ENCODE results near the gene OR51E1.
A peak's percentile ranks its signal among the peaks of the same experiment; 100 is the strongest.

The OR51E1 gene

GRCh38 chr11:4607096-4607495 lies 36.7 kb upstream of the OR51E1 start:
- Histone ChIP-seq H3K79me2 (ENCODE audit: insufficient read depth, low read length) (peaks cover 7% of the 10 kb centered on the region), H3K4me2 (ENCODE audit: low read depth, low read length, poor library complexity, severe bottlenecking) (peak overlapping the region; percentile 99), H3K4me1 (ENCODE audit: insufficient read depth, low read length, poor library complexity, severe bottlenecking) (peaks cover 29% of the 10 kb centered on the region), H3K9me2 (replicated peaks; ENCODE audit: low read depth, low read length) (no peaks in the 10 kb centered on the region), H3K27me3 (ENCODE audit: insufficient read depth, low read length, poor library complexity, severe bottlenecking) (peaks cover 2% of the 10 kb centered on the region), H3K9ac (ENCODE audit: low read depth, low read length, poor library complexity, severe bottlenecking) (peak overlapping the region; percentile 91), H3K9me3 (ENCODE audit: insufficient read depth, low read depth, low read length) (no peaks in the 10 kb centered on the region), H2AFZ (ENCODE audit: low read length) (peak overlapping the region; percentile 98; the same call in 1 of the 2 replicates), H3K36me3 (ENCODE audit: insufficient read depth, low read length) (no peaks in the 10 kb centered on the region; the same call in 1 of the 2 replicates), H3K4me3 (ENCODE audit: low read length, poor library complexity, severe bottlenecking) (peak overlapping the region; percentile 93), H3F3A (ENCODE audit: low read depth) (no peaks in the 10 kb centered on the region), H4K20me1 (ENCODE audit: insufficient read depth, low read length, poor library complexity, severe bottlenecking) (no peaks in the 10 kb centered on the region)
- no peak for TF ChIP-seq CTCF (conservative IDR thresholded peaks at IDR 0.05; ENCODE audit: low read length)
- no peak for TF ChIP-seq EZH2phosphoT487 (IDR thresholded peaks at IDR 0.05; ENCODE audit: borderline replicate concordance)

- Histone ChIP-seq H4K20me1 (ENCODE audit: insufficient read depth, low read length, poor library complexity, severe bottlenecking) (no peaks in the 10 kb centered on the region), H3K4me2 (ENCODE audit: low read depth, low read length, poor library complexity, severe bottlenecking) (peak within 1 kb of the TSS; percentile 99), H2AFZ (ENCODE audit: low read length) (peak within 1 kb of the TSS; percentile 100), H3K9me3 (ENCODE audit: insufficient read depth, low read depth, low read length) (no peaks in the 10 kb centered on the region), H3K4me1 (ENCODE audit: insufficient read depth, low read length, poor library complexity, severe bottlenecking) (peaks cover 29% of the 10 kb centered on the region), H3K27me3 (ENCODE audit: insufficient read depth, low read length, poor library complexity, severe bottlenecking) (peaks cover 9% of the 10 kb centered on the region), H3K4me3 (ENCODE audit: low read length, poor library complexity, severe bottlenecking) (peak within 1 kb of the TSS; percentile 93), H3K79me2 (ENCODE audit: insufficient read depth, low read length) (peaks cover 7% of the 10 kb centered on the region), H3K9ac (ENCODE audit: low read depth, low read length, poor library complexity, severe bottlenecking) (peak within 1 kb of the TSS; percentile 91), H3K9me2 (replicated peaks; ENCODE audit: low read depth, low read length) (no peaks in the 10 kb centered on the region), H3F3A (ENCODE audit: low read depth) (no peaks in the 10 kb centered on the region), H3K36me3 (ENCODE audit: insufficient read depth, low read length) (no peaks in the 10 kb centered on the region)
- TF ChIP-seq EZH2phosphoT487 (IDR thresholded peaks at IDR 0.05; ENCODE audit: borderline replicate concordance) (no peak), CTCF (conservative IDR thresholded peaks at IDR 0.05; ENCODE audit: low read length) (no peak)
Measured at GRCh38 chr11:4607781-4608666, 35.8 kb upstream of the OR51E1 start, which contains the start of gene TRIM68. Gene TRIM68, minus strand, starts transcription at chr11:4608231. Its CDS starts 2,727 bp downstream, at chr11:4605504.

- no peak overlapping the region for H3K4me3 ChIP-seq (ENCODE audit: low read length, poor library complexity, severe bottlenecking)
Measured at GRCh38 chr11:4610258-4610935, 33.4 kb upstream of the OR51E1 start.

More at GRCh38 chr11:4610258-4610935, 33.4 kb upstream of the OR51E1 start:
- H3K4me2 ChIP-seq (ENCODE audit: low read depth, low read length, poor library complexity, severe bottlenecking), result peak overlapping the region; percentile 27
- H3F3A ChIP-seq (ENCODE audit: low read depth), result no peaks in the 10 kb centered on the region
- no peaks in the 10 kb centered on the region for H4K20me1 ChIP-seq (ENCODE audit: insufficient read depth, low read length, poor library complexity, severe bottlenecking)
- peaks cover 31% of the 10 kb centered on the region for H3K27me3 ChIP-seq (ENCODE audit: insufficient read depth, low read length, poor library complexity, severe bottlenecking)
- H3K79me2 ChIP-seq (ENCODE audit: insufficient read depth, low read length), result peaks cover 7% of the 10 kb centered on the region
- H2AFZ ChIP-seq (ENCODE audit: low read length), result peak overlapping the region; percentile 96
- H3K9me2 ChIP-seq (replicated peaks; ENCODE audit: low read depth, low read length), result no peaks in the 10 kb centered on the region
- no peak overlapping the region for H3K9ac ChIP-seq (ENCODE audit: low read depth, low read length, poor library complexity, severe bottlenecking)
- H3K4me1 ChIP-seq (ENCODE audit: insufficient read depth, low read length, poor library complexity, severe bottlenecking), result peaks cover 29% of the 10 kb centered on the region
- no peaks in the 10 kb centered on the region for H3K9me3 ChIP-seq (ENCODE audit: insufficient read depth, low read depth, low read length)
- H3K36me3 ChIP-seq (ENCODE audit: insufficient read depth, low read length), result no peaks in the 10 kb centered on the region
- no peak for TF ChIP-seq EZH2phosphoT487 (IDR thresholded peaks at IDR 0.05; ENCODE audit: borderline replicate concordance)
- TF ChIP-seq CTCF (conservative IDR thresholded peaks at IDR 0.05; ENCODE audit: low read length), result no peak

All from Loucy (cell line).